ENCODE results near the gene LARGE1. TPM values are rescaled to one million over a fixed set of nuclear protein-coding genes. Genes with fewer than 3 reads are reported as not detected.

The LARGE1 gene
- total RNA-seq, 1 donor, result 15.0 TPM

GRCh38 chr22:33438273-33438672, 482.0 kb downstream of the LARGE1 start:
- peak; percentile 89 for DNase-seq (ENCODE audit: low read depth)
- H3K4me3 ChIP-seq (ENCODE audit: low read depth, low read length), result no peak overlapping the region
- no peak for TF ChIP-seq CTCF (IDR thresholded peaks at IDR 0.05; ENCODE audit: insufficient read depth, low read length)

DNA sequence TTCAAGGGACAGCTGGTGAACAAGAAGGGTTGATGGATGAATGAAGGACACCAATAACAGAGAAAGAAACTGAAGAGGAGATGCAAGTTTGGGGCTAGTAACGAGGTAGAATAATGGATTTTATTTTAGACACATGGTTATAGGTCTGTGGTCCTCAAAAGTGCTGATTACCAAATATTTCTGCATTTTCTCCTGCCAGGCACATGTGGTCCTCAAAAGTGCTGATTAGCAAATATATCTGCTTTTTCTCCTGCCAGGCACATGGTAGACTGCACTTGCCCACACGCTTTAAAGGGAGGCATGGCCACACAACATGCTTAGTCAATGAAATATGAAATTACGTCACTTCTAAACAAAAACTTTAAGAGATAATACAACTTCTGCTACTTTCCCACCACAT, 489.0 kb downstream of the LARGE1 start:
- DNase-seq (ENCODE audit: low read depth), result no peak
- no peak for TF ChIP-seq CTCF (IDR thresholded peaks at IDR 0.05; ENCODE audit: insufficient read depth, low read length)
- no peak overlapping the region for H3K4me3 ChIP-seq (ENCODE audit: low read depth, low read length)

DNA sequence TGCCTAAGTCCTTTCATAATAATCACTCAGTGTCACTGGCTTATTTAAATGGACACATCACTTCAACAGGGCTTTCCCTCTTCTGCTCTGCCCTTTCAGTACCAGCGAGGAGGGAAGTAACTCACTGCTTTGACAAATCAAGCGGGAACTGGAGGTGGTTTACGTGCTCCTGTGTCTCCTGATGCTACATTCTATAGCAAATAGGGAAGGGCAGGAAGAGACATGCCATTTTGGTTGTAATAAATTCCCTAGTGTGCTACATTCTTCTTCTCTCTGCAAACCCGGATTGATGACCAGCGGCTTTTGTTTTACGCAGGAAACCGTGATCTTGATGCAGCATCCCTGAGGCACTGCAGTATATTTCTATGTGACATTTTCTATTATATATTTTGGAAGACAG, 491.0 kb downstream of the LARGE1 start:
- DNase-seq (ENCODE audit: low read depth), result no peak
- no peak for TF ChIP-seq CTCF (IDR thresholded peaks at IDR 0.05; ENCODE audit: insufficient read depth, low read length)
- no peak overlapping the region for H3K4me3 ChIP-seq (ENCODE audit: low read depth, low read length)

DNA sequence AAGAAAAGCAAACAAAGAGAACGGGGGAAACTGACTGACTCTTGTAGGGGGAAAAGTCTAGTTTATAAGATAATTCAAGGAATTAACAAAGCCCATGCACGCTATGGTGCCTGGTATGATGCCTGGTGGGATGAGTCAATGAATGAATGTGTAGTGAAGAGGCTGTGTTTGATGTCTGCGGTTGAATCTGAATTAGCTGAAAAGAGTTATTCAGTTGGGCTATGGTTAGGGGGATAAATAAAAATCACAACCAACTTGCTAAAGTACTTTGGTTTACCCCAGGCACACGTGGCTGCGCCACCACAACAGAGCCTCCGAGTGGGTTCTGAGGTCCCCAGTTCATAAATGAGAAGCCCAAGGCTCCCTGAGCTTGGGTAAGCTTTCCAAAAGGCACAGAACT, 492.8 kb downstream of the LARGE1 start:
- no peak overlapping the region for H3K4me3 ChIP-seq (ENCODE audit: low read depth, low read length)
- TF ChIP-seq CTCF (IDR thresholded peaks at IDR 0.05; ENCODE audit: insufficient read depth, low read length), result no peak
- DNase-seq (ENCODE audit: low read depth), result no peak

GRCh38 chr22:33426451-33426850, 493.8 kb downstream of the LARGE1 start:
- peak; percentile 14 for DNase-seq (ENCODE audit: low read depth)
- no peak for TF ChIP-seq CTCF (IDR thresholded peaks at IDR 0.05; ENCODE audit: insufficient read depth, low read length)

DNA sequence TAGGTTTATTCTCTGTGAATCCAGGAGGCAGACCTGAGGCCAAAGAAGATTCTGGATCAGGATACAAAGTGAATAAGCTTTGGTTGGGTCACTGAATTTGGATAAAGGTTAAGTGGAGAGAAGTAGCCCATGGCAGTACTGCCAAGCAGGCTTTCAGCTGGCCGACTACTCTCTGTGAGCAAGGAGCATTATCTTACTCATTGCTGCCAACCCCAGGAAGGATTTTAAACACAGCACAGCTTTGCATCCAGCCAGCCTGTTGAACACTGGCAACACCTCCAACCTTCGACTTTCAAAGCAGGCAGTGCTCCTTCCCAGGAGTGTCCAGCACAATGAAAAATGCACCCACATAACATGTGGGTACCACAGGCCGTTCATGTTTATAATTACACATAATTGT, 498.4 kb downstream of the LARGE1 start:
- TF ChIP-seq CTCF (IDR thresholded peaks at IDR 0.05; ENCODE audit: insufficient read depth, low read length), result no peak
- DNase-seq (ENCODE audit: low read depth), result no peak
- no peak overlapping the region for H3K4me3 ChIP-seq (ENCODE audit: low read depth, low read length)

More at GRCh38 chr22:33426451-33426850, 493.8 kb downstream of the LARGE1 start:
- H3K4me3 ChIP-seq (ENCODE audit: low read depth, low read length), result no peak overlapping the region

- DNase-seq (ENCODE audit: low read depth), result no peak
- no peak for TF ChIP-seq CTCF (IDR thresholded peaks at IDR 0.05; ENCODE audit: insufficient read depth, low read length)
- H3K4me3 ChIP-seq (ENCODE audit: low read depth, low read length), result no peak overlapping the region
These were observed 501.8 kb downstream of the LARGE1 start for GRCh38 chr22:33418484-33418883.
